SU-DHL-6 (cell line): Measurements from ENCODE around the gene COL6A3.

Experiments used
- EZH2phosphoT487 ChIP-seq: fragments of 200-600 bp; sonication (generic), shearing (Covaris generic); conservative IDR thresholded peaks from 2 replicates; pipeline ENCODE4 v1.6.1; 2018; ENCODE audit warnings: mild to moderate bottlenecking, antibody characterized with exemption, low read length, moderate library complexity, mixed read lengths
- TF ChIP-seq, protein P1 (sequence below): fragments of 200-600 bp; sonication (generic); IDR thresholded peaks from one replicate; pipeline ENCODE4 v1.5.1; 2017; ENCODE audit warnings: antibody characterized with exemption, mild to moderate bottlenecking, low read length, moderate library complexity; ENCODE audit not compliant: insufficient read depth, poor library complexity, severe bottlenecking

DNA sequence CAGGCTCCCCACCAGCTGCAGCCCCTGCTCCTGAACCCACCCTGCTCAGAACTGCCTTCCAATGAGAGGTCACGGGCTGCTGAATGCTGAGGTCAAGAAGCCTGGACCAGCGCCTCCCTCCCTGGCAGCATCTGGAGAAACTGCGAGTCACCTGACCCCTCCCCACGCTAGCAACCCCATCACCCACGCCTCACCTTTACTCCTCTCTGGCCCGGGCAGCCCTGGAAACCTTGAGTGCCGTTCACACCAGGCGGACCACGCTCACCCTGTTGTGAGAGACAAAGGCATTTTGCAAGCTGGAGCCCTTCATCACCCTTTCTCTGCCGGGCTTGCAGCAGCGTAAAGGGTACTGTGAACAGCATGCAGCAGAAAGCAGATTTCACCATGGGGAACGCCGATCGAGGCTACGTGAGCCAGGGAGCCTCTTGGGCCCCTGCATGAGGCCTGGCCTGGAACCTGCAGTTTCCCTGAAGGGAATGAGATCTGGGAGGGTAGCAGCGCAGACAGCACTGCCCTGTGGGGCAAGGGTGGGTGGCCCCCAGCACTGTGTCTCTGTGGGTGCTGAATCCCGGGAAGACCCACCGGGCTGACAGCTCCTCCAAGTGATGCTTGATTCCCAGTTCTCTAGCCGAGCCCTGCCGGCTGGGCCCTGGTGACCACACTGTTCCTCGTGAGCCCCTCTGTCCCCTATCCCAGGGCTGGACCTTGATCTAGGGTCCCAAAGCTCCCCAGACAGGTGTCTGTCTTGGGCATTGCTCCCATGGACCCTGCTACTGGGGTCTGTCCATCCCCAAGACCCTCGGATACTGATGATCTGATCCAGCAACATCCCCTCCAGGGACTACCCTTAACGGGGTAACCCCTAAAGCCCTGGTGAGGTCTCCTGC, 53.8 kb downstream of the COL6A3 start:
- TF ChIP-seq, protein P1, sequence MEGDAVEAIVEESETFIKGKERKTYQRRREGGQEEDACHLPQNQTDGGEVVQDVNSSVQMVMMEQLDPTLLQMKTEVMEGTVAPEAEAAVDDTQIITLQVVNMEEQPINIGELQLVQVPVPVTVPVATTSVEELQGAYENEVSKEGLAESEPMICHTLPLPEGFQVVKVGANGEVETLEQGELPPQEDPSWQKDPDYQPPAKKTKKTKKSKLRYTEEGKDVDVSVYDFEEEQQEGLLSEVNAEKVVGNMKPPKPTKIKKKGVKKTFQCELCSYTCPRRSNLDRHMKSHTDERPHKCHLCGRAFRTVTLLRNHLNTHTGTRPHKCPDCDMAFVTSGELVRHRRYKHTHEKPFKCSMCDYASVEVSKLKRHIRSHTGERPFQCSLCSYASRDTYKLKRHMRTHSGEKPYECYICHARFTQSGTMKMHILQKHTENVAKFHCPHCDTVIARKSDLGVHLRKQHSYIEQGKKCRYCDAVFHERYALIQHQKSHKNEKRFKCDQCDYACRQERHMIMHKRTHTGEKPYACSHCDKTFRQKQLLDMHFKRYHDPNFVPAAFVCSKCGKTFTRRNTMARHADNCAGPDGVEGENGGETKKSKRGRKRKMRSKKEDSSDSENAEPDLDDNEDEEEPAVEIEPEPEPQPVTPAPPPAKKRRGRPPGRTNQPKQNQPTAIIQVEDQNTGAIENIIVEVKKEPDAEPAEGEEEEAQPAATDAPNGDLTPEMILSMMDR = no peak
- TF ChIP-seq EZH2phosphoT487 = no peak
